OCI-LY1 (cell line): ENCODE results near the gene CTAGE15.
"Not testable (repeated sequence)": the region's sequence is repeated elsewhere in the genome, so short reads cannot be mapped to it uniquely, and the experiment has no call there.

Experiments used
- EZH2 ChIP-seq: fragments of 200-600 bp; sonication (generic), shearing (Covaris generic); IDR thresholded peaks from 2 replicates; pipeline ENCODE4 v1.8.0; 2017; ENCODE audit warnings: borderline replicate concordance, mixed run types, mild to moderate bottlenecking, antibody characterized with exemption, low read length, moderate library complexity, mixed read lengths
- TF ChIP-seq, protein P1 (sequence below): fragments of 200-600 bp; sonication (generic), shearing (Covaris generic); IDR thresholded peaks from 2 replicates; pipeline ENCODE4 v1.5.1; 2017; ENCODE audit warnings: mild to moderate bottlenecking, antibody characterized with exemption, low read length, moderate library complexity, mixed read lengths

DNA sequence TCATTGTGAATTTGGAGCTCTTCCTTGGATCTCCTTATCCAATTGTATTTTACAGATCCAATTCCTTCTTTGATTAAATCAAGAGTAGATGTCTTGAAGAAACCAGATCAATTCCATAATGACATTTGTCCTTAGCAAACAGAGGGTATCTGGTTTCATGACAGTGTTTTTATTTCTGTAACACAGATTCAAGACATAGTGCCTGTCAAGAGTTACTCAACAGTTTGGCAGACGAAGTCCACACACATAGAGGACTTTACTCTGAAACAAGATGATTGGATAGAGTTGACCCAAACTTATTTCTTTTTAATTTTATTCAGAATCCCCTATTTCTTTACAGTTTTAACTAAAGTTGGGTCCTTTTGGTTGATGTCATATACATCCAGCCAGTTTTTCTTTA is 34.5 kb downstream of the CTAGE15 start:
- TF ChIP-seq, protein P1, sequence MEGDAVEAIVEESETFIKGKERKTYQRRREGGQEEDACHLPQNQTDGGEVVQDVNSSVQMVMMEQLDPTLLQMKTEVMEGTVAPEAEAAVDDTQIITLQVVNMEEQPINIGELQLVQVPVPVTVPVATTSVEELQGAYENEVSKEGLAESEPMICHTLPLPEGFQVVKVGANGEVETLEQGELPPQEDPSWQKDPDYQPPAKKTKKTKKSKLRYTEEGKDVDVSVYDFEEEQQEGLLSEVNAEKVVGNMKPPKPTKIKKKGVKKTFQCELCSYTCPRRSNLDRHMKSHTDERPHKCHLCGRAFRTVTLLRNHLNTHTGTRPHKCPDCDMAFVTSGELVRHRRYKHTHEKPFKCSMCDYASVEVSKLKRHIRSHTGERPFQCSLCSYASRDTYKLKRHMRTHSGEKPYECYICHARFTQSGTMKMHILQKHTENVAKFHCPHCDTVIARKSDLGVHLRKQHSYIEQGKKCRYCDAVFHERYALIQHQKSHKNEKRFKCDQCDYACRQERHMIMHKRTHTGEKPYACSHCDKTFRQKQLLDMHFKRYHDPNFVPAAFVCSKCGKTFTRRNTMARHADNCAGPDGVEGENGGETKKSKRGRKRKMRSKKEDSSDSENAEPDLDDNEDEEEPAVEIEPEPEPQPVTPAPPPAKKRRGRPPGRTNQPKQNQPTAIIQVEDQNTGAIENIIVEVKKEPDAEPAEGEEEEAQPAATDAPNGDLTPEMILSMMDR: not testable (repeated sequence)
- not testable (repeated sequence) for TF ChIP-seq EZH2
